ENCODE data around the gene PTPRE.
A peak's percentile ranks its signal among the peaks of the same experiment; 100 is the strongest.

Gene PTPRE

DNA sequence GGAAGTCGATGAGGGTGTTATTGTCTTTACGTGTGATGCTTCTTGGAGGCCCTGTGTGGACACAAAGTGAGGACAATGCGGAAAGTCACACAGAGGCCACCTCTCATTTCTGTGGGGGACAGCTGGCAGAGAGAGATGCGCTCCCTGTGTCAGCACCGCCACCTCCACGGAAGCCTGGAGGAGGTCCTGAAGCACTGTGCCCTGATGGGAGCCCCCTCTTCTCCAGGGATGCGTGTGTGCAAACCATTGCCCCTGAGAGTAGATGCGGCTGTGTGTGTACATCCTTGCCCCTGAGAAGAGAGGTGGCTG is 2.0 kb downstream of the PTPRE start:
- DNase-seq = no peak

DNA sequence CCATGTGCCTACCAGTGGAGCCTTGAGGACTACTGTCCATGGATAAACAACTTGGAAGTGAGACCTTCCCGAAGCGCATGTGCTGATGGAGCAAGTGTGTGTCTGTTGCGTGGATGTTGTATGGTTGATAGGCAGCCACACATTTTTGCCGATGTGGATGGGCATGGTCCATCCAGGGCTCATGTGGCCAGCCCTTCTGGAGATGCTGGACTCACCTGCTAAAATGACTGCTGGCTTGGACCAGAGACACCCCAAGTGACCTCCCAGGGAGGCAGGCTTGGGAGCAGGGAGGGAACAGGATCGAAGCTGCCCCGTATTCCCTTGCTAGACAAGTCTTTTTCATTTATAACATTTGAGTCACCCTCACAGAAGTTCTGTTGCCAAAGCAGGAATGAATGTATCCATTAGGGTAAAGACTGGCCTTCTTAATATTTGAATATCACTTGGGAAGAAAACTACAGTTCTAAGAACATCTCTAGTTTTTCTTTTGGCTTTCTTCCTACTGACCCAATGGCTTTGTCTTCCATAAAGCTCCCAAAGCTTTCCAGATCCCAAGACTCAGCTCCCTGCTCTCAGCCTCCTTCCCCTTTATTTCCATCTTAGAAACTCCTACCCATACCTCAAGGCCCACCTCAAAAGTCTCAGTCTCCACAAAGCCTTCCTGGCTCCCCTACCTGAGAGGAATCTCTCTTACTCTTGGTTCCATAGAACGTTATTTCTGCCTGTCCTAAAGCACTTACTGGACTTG is 3.0 kb downstream of the PTPRE start:
- DNase-seq = no peak

DNA sequence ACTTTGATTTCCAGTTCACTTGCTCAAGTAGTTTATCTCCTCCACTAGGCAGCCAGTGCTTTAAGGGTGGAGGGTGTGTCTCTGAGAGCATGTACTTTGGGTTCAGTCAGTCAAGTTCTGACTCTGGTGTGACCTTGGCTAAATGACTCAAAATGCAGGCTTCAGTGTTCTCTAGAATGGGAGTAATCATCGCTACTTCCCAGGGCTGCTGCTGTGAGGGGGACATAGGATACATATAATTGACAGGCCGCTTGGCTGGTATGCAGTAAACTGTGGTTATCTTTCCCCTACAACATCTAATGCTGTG is 3.5 kb downstream of the PTPRE start:
- no peak for DNase-seq

DNA sequence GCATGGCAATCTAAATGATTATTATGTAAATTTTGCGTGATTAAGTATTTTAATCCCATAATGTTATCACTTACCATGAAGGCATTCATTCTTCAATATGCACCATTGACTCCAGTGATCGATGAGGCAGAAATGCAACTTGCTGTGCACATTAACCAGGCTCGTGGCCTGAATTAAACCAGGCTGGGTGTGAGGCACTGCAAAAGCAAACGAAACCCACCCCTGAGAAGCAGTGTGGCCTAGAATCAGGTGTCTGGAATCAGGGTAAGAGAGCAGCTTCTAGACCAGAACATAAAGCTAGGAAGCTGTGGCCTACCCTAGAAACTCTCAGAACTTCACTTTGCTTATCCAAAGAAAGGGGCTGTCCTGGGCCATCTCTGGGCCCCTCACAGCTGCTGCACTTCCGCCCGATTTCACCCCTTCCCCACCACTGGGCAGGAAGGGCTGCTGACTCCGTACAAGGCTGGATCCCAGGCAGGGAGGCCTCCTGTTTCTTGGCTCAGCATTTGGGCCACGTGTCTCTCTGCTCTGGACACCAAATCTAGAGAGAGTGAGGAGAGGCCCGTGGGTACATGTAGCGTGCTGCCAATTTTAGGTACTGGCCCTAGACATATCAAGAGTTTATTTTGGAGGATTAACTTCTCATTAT is 4.4 kb downstream of the PTPRE start:
- no peak for DNase-seq

DNA sequence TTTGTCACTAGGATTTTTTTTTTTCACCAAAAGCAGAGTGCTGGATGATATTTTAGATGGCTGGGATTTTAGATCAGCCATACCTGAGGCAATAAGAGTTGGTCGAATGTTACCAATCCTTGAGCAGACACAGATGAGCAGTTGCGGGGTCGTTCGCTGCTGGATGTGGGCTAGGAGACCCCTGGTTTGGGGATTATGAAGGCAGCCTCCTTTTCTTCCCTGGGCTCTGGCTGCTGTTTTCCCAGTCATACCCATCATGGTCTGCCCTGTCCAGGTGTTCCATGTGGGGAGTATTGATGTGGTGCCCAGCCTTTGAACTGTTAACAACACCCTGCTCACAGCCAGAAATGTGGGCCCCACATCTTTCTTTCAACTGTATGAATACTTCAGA is 5.0 kb downstream of the PTPRE start:
- DNase-seq = no peak

DNA sequence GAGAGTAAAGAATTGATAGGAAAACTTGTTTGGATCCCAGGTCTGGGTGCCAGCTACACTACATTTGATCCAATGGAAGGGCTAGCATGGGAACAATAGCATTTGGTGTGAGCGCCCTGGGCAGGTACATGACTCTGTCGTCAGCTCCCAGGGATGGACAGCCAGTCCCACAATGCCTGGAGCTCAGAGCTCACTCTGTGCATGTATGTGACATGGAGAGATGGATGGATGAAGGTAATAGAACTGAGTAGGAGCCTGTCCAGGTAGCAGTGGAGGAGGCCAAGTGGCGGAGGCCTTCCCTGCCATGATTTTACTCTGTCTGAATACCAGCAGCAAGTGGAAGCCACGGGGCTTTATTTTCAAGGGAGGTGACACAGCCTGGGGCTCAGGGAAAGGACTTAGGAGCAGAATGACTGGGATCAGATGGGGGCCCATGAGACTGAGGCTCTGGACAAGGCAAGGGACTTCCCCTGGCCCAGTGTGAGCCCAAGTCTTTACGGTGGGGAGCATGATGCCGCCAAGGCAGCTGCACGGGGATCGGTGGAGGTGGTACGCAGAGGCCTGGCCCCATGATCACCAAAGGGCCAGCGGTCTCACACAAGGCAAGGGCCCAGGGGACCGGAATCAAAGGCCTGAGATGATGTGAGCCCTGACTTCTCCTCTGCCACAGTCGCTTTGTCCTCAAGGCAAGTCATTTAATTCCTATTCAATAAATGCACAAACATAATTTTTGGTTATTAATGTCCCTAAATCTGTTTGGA is 5.9 kb downstream of the PTPRE start:
- DNase-seq = no peak

DNA sequence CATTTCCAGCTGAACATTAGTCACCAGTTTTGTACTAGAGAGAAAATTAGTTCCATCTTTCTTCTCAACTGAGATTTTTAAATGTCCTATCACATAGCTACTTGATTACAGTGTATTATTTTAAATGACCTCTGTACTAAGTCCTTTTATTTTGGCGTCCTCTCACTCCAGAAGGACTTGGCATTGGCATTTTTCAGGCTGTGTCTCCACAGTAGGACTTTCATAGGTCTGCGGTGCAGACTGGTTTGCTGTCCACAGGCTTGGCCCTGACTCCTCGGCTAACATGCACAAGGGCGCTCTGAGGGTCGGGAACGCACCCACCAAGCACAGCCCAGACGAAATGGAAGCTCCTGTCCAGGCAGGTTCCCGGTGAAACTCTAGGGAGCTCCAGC is 6.5 kb downstream of the PTPRE start:
- DNase-seq = no peak

DNA sequence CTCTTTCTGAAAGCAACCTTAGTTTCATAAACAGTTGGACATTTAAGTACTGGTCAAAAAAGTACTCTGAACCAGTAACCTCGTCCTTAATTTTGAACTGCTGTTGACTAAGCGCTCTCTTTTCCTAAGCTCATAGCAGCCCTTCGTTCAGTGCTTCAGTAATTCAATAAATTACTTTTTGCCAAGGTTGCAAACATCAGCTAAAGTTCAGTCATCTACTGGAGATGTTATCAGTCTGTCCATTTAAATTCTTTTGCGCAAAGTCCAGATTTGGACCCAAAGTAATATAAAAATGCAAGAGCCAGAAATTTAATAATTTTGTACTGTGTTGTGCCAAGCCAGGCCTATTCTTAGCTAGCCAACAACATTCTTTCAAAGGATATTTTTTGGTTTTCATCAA is 8.4 kb downstream of the PTPRE start:
- no peak for DNase-seq

DNA sequence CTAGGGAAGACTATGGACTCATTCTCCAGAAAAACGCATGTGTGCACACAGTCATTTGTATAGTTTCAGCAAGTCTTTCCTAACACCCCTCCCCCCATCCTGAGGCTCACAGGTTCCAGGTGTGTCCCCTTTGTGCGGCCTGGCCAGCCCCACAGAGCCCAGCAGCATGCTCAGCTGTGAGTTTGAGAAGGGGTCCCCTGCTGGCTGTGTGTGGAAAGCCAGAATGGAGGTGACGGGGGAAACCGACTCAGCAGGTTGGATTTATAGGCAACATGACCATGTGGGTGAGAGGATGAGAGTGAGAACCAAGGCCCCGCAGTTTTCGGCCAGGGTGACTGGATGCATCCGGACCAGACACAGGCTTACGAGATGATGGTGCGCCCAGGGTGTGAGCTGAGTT is 9.9 kb downstream of the PTPRE start:
- DNase-seq = no peak

DNA sequence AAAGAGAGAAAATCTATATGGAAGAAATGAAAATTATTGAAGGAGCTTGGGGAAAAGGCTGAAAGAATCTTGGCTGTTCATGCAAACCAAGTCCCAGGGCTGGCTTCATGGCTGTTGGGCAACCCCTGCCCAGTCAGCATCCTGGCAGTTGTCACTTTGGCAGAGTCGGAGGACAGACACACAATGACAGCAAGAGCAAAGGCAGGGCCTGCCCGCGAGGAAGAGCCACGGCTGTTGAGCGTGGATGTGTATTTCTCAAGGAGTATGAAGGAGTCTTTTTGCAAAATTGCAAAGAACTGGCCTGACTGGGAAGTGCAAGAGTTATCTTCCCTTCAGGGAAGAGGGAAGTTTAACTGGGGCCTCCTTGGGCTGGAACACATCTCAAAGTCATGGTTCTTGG is 11.7 kb downstream of the PTPRE start:
- no peak for DNase-seq

DNA sequence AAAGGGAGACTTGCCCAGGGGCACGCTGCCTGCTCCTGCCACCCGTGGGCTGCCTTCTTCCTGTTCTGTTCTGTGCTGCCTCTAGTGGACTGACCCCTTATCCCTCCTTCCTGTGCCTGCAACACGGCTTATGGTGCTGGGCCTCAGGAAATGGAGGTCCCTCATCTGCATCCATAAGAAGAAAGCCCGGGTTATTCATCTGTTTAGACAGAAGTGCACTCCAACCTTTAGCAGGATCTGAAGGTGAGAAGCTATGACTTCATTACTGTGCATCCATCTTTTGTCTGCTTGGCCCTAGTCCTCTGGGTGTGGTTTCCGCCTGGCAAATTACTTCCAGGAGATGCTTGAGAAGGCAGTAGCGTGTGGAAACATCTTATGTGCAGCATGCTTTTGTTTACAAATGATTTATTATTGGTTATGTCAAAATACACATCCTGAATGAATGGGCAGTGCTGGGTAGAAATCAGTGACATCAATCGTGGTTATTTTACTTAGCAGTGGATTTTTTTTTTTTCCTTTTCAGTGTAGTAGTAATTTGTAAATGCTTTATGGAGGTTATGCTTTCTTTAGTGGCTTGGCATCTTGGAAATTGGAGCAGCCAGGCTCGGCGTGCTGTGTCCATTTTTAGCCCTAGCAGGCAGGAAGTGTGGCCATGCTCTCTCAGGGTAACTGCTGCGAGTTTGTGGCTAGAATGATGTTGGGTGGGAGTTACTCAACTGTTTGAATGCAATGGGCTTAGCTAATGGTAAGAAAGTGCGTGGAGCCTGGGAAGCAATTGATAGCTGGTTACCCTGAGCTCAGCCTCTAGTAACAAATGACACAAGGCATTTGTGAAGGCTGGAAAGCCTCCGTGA is 12.7 kb downstream of the PTPRE start:
- peak in 1 of 2 experiments; percentile 17 for DNase-seq

DNA sequence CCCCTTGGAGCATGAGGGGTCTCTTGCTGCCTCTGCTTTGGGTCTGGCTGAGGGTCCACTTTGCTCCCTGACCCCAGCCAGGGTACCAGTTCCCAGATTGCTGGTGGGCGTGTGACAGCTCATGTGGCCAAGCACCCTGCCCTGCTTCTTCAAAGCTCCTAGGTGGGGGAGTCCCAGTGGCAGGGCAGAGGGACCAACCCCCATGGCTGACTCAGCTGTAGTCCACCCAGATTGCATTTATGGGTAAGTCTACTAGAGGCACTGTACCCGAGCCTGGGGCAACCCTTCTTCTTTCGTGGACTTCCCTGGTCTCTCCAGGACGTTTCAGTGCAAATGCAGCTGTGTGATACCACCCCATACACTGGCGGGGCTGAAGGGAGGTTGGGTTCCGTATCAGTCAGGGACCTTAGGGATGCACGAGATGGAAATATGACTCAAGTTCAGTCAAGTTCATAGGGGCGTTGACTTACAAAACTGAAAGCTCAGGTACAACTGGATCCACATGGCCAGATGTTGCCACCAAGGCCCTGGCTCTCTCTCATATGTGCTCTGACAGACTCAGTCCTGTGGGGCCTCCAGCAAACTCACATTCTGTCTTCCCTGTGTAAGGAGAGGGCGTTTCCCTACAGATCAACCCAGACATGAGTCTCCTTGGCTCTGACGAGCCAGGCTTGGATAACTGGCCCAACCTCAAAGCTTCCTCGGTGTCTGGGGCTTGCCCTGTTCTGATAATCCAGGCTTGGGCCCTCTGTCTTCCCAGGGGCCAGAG is 13.6 kb downstream of the PTPRE start:
- no peak for DNase-seq

DNA sequence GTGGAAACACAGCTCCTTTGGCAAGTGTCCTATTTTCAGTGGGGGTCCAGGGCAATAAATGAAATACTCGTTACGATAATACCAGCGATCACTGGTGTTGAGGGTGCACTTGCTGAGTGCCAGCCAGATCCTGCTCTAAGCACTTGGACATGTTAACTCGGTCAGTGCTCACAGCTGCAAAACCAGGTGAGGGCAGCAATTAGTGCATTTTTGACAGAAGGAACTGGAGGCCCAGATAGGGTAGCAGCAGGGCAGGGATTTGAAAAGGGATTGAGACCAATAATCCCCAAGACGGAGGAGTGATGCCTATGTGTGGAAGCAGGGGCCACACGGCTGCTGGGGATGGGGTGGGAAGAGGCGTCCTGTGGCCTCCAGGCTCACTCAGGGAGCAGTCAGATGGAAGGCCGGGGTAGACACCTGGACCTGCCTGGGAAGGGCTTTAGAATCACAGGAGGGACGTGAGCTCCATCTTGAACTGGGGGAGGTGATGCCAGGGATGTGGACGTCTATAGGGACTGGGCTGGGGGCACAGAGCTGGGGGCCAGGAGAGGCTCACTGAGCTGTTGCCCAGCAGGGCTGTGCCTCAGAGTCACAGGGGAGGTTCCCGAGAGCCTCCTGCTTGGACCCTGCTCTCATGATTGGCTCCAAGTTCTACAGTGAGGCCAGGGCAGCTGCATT is 14.3 kb downstream of the PTPRE start:
- DNase-seq = no peak

DNA sequence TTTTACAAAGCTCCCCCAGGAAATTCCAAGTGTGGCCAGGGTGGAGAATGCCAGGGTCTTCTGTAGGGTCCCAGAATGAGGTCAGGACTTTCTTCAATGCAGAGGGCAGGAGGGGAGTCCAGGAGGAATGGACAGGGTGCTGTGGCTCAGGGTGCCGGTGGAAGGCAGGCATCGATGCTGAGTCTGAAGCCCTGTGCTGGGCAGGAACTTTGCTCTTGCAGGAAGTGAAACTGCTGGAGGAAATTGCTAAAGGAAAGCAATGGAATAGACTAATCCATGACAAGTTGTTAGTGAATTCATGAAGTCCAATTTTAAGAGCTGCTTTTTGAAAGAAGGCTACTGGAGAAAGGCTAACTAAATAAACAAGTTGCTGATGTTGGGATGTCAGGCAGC is 14.8 kb downstream of the PTPRE start:
- no peak for DNase-seq

DNA sequence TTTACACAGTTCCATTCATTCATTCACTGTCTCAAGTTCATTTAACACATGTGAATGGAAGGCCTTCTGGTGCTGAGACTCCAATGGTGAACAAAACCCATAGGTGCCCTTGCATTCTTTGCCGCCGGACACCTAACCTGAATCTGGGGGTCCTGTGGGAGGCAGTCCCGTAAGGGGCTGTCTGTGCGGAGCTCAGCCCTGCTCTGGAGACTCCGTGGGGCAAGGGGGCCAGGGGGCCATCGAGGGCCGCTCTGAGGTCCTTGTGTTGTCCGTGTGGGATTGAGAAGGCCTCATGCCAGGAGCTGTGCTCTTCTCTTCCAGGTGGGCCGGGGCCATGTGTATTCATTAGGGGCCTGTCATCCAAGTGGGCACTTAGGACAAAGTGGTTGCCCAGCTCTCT is 15.3 kb downstream of the PTPRE start:
- DNase-seq = no peak

DNA sequence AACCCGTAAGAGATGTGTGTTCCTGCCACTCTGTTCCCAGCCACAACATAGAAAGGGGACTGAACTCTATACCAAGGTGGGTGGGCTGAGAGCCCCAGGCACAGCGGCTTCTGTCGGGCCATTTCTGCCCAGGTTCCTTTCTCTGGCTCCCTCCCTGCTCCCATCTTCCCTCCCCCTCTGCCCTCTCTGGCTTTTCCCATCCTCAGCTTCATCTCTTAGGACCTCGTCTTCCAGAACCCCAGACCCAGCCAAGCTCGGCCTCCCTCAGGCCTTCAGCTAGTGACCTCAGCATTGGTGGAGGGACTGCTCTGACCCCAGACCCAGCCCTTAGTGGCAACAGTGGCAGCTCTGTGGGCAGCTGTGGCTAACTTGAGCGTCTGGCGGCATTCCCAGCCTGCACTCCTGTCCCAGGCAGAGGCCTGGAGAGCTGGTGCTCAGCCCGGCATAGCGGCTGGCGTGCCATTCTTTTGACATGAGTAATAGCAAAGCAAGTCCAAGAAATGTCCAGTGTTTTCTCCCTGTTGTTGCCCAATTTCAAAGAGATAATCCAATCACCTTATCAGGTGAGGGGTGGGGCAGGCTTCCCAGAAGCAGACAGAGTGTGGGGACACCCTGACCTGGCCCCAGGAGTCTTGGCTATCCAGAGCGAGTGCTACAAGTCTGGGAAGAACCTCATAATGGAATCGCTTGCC is 15.9 kb downstream of the PTPRE start:
- peak in 1 of 2 experiments; percentile 71 for DNase-seq

DNA sequence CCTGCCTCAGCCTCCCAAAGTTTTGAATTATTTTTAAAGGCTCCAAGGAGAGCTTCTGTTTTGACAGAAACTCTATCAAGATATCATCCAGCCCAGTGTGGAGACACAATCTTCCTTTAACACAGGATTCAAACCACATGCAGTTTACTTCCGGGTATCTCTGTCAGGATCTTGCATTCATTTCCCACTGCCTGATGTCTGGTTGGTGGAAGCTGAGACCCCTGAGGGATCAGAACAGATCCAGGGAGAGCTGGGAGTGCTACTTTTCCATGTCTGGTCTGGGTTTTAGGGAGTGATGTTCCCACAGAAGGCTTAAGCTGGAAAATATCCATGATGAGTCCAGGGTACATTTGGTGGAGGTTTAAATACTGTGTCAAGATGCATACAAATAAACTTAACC is 16.7 kb downstream of the PTPRE start:
- no peak for DNase-seq

DNA sequence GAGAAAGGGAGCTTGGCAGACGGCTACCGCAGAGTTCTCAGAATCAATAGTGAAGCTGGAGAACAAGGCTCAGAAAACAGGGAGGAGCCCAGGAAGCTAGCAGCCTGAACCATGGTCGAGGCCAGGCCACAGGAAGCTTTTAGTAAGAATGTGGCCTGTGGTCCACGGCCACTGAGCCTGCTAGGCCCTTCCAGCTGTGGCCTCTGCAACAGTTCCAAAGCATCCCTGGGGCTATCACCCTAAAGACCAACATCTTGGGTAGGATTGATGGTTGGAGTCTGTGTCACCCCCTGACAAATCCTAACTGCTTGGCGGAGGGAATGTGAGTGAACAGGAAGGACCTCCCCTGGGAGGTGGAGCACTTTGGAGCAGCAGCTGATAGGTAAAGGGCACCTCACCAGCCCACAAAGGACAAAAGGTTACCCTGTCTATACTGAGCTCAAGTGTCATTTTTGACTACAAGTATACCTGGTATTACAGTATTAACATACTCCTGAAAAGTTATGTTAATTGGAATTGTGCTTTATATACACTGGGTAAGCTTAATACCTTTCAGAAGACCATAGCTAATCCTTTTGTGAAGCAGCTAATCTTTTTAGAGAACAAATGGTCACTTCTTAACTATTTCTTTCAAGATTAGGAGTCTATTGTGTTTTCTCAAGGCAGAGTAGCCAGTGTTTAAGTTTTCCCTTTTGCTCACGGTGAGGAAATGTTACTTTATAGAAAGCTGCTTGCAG is 18.7 kb downstream of the PTPRE start:
- DNase-seq = no peak

DNA sequence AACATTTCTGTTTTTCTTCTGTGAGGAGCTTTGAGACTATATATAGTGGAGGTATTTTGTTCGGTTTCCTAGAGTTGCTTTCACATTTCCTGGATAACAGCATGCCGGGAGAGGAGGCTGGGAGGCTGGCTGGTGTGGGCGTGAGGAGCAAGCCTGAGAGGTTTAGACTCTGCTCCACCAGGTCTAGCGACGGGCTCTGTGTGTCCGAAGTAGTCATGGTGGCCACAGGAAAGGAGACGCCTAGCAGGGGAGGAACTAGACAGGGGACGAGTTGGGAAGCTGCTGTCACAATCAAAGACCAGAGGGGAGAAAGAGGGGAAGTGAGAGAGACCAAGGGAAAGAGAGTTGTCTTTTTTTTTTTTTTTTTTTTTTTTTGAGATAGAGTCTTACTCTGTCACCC is 19.6 kb downstream of the PTPRE start:
- DNase-seq = no peak

DNA sequence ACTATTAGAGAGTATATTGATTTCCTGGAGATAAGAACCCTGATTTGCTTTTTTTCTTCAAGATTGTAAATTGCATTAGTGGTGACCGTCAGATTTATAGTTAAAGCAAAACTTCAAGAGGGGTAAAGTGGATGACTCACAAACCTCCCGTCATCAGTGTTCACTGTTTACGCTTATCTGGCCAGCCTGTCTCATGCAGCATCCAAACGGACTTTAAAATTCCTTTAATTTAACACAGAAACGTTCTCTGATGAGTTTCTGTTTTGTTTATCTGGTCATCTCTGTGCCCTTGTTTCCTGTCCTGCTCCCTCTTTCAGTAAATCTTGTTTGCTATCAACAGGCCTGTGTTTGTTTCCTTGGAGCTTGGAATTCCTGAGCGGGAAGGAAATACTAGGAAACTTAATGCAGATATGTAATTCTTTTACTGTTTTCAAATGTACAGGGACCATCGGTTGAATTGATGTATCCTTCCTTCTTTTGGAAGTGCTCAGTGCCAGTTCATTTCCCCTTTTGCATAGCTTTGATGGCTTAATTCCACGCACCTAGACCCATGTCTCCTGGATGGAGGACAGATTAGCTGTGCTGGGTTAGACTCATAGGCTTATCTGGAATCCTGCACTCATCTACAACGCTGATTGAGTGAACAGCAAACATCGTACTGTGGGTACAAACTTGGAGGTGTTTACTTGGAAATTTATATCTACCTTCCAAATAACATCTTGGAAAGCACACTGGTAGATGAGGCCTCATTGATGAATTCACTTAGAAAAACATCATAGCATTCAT is 21.3 kb downstream of the PTPRE start:
- DNase-seq = no peak

Measured in SW 1271 (cell line).